Right cardiac atrium (tissue), 5 donors: ENCODE data around the gene OR2J3. TPM values are rescaled to one million over a fixed set of nuclear protein-coding genes. Genes with fewer than 3 reads are reported as not detected.

Experiments
- polyA plus RNA-seq: library from polyadenylated mRNA; stranded (reverse); fragments of 200-250 nt; gene quantifications from one replicate; pipeline ENCODE4 v1.2.3, GENCODE V29; 2013
- total RNA-seq, 4 donors: library from RNA; stranded (reverse); fragmentation: NEBNext Ultra II Directional; extraction: Animal tissue kit (Norgen Biotek cat#: 25700); gene quantifications; one replicate each; pipeline ENCODE4 v1.2.1, GENCODE V29; 2021
- donor health status: healthy with polysubstance abuse.
- donor health status: DM: no; HTN: yes; CAD: no.
- donor health status: DM: no; HTN: no; CAD: no.
- donor health status: DM: no; HTN: yes; CAD: no; lungs with severe emphysema.
- donor health status: DM: yes; HTN: yes; CAD: no.

The OR2J3 gene
- total and polyA plus RNA-seq, 5 donors: not detected

Other genes starting within 250 kb of the OR2J3 start
- 10 to 100 TPM; 17.9 to 23.1 (median 22.0) TPM for gene TRIM27, start 184.1 kb upstream of the OR2J3 start, total RNA-seq
- 16.8 TPM for gene TRIM27, start 184.1 kb upstream of the OR2J3 start, polyA plus RNA-seq
- gene ZNF311, start 102.7 kb upstream of the OR2J3 start, total RNA-seq: under 1 TPM; 0.36 to 0.62 (median 0.51) TPM
- gene ZNF311, start 102.7 kb upstream of the OR2J3 start, polyA plus RNA-seq: 0.63 TPM
- gene OR2W1, start 62.9 kb upstream of the OR2J3 start, total RNA-seq: not detected
- gene OR2W1, start 62.9 kb upstream of the OR2J3 start, polyA plus RNA-seq: not detected
- gene OR2B3, start 20.7 kb upstream of the OR2J3 start, total RNA-seq: not detected
- gene OR2B3, start 20.7 kb upstream of the OR2J3 start, polyA plus RNA-seq: not detected
- gene OR2J1, start 8.6 kb upstream of the OR2J3 start, total RNA-seq: not detected
- not detected for gene OR2J1, start 8.6 kb upstream of the OR2J3 start, polyA plus RNA-seq
- not detected for gene OR2J2, start 62.8 kb downstream of the OR2J3 start, total RNA-seq
- gene OR2J2, start 62.8 kb downstream of the OR2J3 start, polyA plus RNA-seq: not detected
- gene OR14J1, start 193.6 kb downstream of the OR2J3 start, total RNA-seq: not detected
- not detected for gene OR14J1, start 193.6 kb downstream of the OR2J3 start, polyA plus RNA-seq